HL-60/S4 treated with phorbol 12-myristate 13-acetate at 8.2 ng/mL for 4 days and 3 days (cell line): ENCODE results near the gene LRRC75A.
"Not testable (repeated sequence)": the region's sequence is repeated elsewhere in the genome, so short reads cannot be mapped to it uniquely, and the experiment has no call there.

Experiments
- in situ Hi-C: fragments of 300-500 bp; cut with MboI; formaldehyde crosslinking; loops from 2 replicates; pipeline ENCODE4 v1.15.0; 2022; ENCODE audit warnings: low sequenced_read_pairs

Gene LRRC75A

DNA sequence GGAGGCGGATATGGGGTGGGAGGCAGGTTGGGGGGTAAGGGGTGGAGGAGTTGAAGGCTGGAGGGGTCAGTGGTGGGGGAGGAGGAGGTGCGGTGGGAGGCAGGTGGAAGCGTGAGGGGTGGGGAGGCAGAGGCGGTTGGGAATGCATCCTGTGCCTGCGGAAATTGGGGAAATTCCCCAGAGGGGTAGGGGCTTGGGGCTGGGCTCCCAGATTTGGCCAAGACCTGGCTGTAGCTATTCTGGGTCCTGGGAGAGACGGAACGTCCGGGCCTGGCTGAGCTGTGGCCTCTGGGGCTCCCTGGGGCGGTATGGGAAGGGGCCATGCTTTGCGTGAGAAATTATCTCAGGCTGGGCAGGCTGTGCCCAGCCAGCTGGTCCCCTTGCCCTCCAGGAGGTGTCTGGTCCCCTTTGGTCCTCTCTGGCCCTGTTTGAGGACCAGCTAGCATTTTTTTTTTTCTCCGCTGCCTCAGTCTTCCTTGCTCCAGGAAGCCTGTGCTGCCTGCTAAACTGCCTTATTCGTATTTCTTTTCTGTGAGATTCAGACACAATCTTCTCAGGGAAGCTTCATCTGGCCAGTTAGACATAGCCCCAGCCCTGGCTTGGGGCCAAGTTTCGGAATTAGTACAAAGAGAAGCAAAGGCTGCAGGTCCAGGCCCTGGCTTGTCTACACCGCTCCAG is 83.9 kb downstream of the LRRC75A start:
- in situ Hi-C loops, result no loop called here

- in situ Hi-C loops, result no loop called here
Measured at GRCh38 chr17:16406742-16407674, 85.0 kb downstream of the LRRC75A start.

DNA sequence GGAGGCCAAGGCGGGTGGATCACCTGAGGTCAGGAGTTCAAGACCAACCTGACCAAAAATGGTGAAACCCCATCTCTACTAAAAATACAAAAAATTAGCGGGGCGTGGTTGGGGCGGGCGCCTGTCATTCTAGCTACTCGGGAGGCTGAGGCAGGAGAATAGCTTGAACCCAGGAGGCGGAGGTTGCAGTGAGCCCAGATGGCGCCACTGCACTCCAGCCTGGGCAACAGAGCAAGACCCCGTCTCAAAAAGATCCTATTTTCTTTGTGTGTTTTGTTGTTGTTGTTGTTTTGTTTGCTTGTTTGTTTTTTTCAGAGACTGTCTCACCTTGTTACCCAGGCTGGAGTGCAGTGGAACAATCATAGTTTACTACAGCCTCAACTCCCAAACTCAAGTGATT is 88.1 kb downstream of the LRRC75A start:
- in situ Hi-C loops, result not testable (repeated sequence)

- in situ Hi-C loops, result no loop called here
Measured at GRCh38 chr17:16398270-16399267, 93.4 kb downstream of the LRRC75A start.

DNA sequence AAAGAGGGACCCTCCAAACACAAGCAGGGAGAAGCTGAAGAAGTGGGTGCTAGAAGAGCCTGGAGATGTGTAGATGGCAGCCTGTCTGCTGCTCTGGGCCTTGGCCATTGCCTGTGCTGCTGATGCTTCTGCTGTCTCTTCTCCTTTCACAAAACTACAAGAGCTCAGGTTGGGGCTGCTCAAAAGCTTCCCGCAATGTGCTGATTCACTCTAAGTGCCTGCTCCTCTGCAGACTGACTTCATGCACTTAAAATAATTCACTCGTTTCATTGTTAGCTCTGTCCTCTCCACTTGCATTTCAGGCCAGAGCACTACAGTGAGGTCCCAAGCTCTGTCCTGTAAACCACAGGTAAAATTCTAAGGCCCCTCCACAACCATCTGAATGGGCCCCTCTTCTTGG is 95.3 kb downstream of the LRRC75A start:
- in situ Hi-C loops, result not testable (repeated sequence)

DNA sequence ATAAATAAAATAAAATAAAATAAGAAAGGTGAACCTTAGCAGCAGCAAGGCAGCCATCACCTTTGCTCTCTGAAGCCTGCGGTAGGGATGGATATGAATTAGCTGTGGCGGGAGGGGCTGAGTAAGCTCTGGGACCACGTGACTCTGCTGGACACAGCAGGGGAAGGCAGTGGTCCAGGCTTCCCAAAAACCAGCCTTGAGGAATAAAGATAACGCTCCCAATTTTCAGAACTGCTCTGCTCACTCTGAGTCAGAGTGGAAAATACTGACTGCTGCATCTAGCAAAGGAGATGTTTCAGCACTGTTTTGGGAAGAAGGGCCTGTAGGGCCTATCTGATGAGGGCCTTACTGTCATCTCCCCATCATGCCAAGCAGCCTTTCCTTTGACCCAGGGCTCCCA is 96.1 kb downstream of the LRRC75A start:
- in situ Hi-C loops, result not testable (repeated sequence)

- in situ Hi-C loops, result not testable (repeated sequence)
Measured at GRCh38 chr17:16392491-16392890, 99.5 kb downstream of the LRRC75A start.
